Lower leg skin (tissue), 4 donors: ENCODE data around the gene NDUFAF3. TPM values are rescaled to one million over a fixed set of nuclear protein-coding genes. Genes with fewer than 3 reads are reported as not detected.

Source experiments
- DNase-seq, 2 donors: peaks; one replicate each; pipeline ENCODE4 v3.0.0-alpha.2; 2019; ENCODE audit warnings: low spot score in 2 of 2
- H3K4me3 ChIP-seq: fragments of 200-600 bp; sonication (generic); 2 replicates; pipeline ENCODE4 v1.5.1; 2017; ENCODE audit warnings: mild to moderate bottlenecking, low read depth; ENCODE audit not compliant: poor library complexity, severe bottlenecking
- POLR2A ChIP-seq, 2 donors: fragments of 450-650 bp; IDR thresholded peaks; one replicate each; pipeline ENCODE4 v1.6.1; 2016 to 2017; ENCODE audit warnings: antibody characterized with exemption in 2 of 2, mild to moderate bottlenecking in 1 of 2, moderate library complexity in 1 of 2
- WGBS, 2 donors: methylation state at CpG; one replicate each; pipeline ENCODE4 v1.1.5; 2018; 5-methylcytosine and 5-hydroxymethylcytosine counted together
- intact Hi-C: fragments of 100-400 bp; cut with DNase I; formaldehyde crosslinking; loops from one replicate; pipeline ENCODE4 v1.15.0; 2023; ENCODE audit warnings: low total_unique reads
- total RNA-seq, 4 donors: library from RNA; depleted of rRNA; stranded (reverse); fragments of >200 nt; gene quantifications; one replicate each; pipeline ENCODE4 v1.1.0, GENCODE V29; 2016
- TF ChIP-seq, protein P1 (sequence below), 3 donors: fragments of 450-650 bp; IDR thresholded peaks; one replicate each; pipeline ENCODE4 v1.5.1; 2016; ENCODE audit warnings: antibody characterized with exemption in 3 of 3, mild to moderate bottlenecking in 3 of 3, moderate library complexity in 2 of 3

Gene NDUFAF3
- total RNA-seq, 4 donors from 2014 or later = 24.2 to 85.9 (median 65.0) TPM

GRCh38 chr3:48997102-48997635, 24.8 kb upstream of the NDUFAF3 start:
- DNase-seq = no peak
- 79 to 93% methylated on average over 7 to 8 of the region's 8 CpGs for WGBS, 2 donors
- intact Hi-C loops = no loop called here
- H3K4me3 ChIP-seq = no peak overlapping the region
- TF ChIP-seq, protein P1, sequence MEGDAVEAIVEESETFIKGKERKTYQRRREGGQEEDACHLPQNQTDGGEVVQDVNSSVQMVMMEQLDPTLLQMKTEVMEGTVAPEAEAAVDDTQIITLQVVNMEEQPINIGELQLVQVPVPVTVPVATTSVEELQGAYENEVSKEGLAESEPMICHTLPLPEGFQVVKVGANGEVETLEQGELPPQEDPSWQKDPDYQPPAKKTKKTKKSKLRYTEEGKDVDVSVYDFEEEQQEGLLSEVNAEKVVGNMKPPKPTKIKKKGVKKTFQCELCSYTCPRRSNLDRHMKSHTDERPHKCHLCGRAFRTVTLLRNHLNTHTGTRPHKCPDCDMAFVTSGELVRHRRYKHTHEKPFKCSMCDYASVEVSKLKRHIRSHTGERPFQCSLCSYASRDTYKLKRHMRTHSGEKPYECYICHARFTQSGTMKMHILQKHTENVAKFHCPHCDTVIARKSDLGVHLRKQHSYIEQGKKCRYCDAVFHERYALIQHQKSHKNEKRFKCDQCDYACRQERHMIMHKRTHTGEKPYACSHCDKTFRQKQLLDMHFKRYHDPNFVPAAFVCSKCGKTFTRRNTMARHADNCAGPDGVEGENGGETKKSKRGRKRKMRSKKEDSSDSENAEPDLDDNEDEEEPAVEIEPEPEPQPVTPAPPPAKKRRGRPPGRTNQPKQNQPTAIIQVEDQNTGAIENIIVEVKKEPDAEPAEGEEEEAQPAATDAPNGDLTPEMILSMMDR (IDR thresholded peaks at IDR 0.05) = no peak
- no peak for TF ChIP-seq POLR2A (IDR thresholded peaks at IDR 0.05)

GRCh38 chr3:48997714-48998637, 23.9 kb upstream of the NDUFAF3 start:
- intact Hi-C loops = no loop called here
- 84 to 85% methylated on average over 20 of the region's 20 CpGs for WGBS, 2 donors
- no peak for DNase-seq
- TF ChIP-seq, protein P1 (IDR thresholded peaks at IDR 0.05) = no peak
- no peak for TF ChIP-seq POLR2A (IDR thresholded peaks at IDR 0.05)
- no peak overlapping the region for H3K4me3 ChIP-seq

GRCh38 chr3:48999085-48999858, 22.6 kb upstream of the NDUFAF3 start:
- no peak for TF ChIP-seq POLR2A (IDR thresholded peaks at IDR 0.05)
- TF ChIP-seq, protein P1 (IDR thresholded peaks at IDR 0.05) = no peak
- intact Hi-C loops = no loop called here
- H3K4me3 ChIP-seq = no peak overlapping the region
- WGBS, 2 donors = 83% methylated on average over 7 to 8 of the region's 8 CpGs
- DNase-seq = no peak

- TF ChIP-seq, protein P1 (IDR thresholded peaks at IDR 0.05) = no peak
- no peak for TF ChIP-seq POLR2A (IDR thresholded peaks at IDR 0.05)
- no peak overlapping the region for H3K4me3 ChIP-seq
- WGBS, 2 donors = 84 to 88% methylated on average over 5 to 6 of the region's 6 CpGs
- no peak for DNase-seq
- intact Hi-C loops = no loop called here
Measured at GRCh38 chr3:49001155-49001554, 20.8 kb upstream of the NDUFAF3 start.

DNA sequence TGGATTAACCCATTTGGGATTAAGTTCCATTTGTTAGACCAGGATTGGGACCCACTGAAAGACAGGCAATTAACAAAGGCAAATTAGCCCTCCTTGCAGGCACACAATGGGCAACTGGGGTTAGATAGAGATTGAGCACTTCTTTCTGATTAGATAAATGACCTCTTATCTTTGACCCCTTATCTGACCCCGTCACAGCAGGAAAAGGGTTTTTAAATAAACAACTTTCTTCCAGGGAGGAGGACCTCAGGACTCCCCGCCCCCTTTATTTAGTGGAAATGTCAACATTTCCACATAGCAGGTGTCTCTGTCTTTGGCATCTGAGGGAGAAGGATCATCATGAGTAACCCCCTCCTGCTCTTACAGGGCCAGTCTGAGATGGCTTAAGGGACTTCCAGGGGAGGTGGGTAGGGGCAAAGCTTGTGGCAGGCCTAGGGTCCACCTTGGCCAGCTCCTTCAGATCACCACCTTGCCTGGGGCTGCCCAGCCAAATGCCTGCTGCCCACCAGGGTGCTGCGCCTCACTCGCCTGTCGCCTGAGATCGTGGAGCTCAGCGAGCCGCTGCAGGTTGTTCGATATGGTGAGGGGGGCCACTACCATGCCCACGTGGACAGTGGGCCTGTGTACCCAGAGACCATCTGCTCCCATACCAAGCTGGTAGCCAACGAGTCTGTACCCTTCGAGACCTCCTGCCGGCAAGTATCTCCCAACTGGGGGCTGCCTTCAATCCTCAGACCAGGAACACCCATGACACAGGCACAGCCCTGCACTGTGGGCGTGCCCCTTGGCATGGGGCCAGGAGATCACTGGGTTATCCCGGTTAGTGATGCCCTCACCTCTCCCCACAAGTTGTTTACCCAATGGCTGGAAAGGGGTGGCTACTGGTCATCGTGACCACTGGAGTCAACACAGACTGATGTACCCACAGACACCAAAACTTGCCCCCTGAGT, 17.3 kb upstream of the NDUFAF3 start:
- intact Hi-C loops = no loop called here
- DNase-seq = no peak

More for the DNA sequence above, 17.3 kb upstream of the NDUFAF3 start:
- TF ChIP-seq POLR2A (IDR thresholded peaks at IDR 0.05) = no peak
- TF ChIP-seq, protein P1 (IDR thresholded peaks at IDR 0.05) = no peak
- no peak overlapping the region for H3K4me3 ChIP-seq
- 83 to 86% methylated on average over 15 to 16 of the region's 16 CpGs for WGBS, 2 donors
